Hematopoietic multipotent progenitor cell treated with erythropoietin and hydrocortisone succinate and interleukin-3 and kit ligand, for 15 days (in vitro differentiated cells): Measurements from ENCODE around the gene PALM.
A peak's percentile ranks its signal among the peaks of the same experiment; 100 is the strongest.
"Not testable (repeated sequence)": the region's sequence is repeated elsewhere in the genome, so short reads cannot be mapped to it uniquely, and the experiment has no call there.

Experiments
- DNase-seq: peaks from one replicate; pipeline ENCODE4 v3.0.0-alpha.2; 2015; ENCODE audit warnings: low spot score

PALM gene

GRCh38 chr19:708154-709143 lies at the start of gene PALM:
TSS of gene PALM (plus strand) at chr19:708935. CDS start at chr19:709147, 212 bp downstream.
- no peak for DNase-seq

- DNase-seq: no peak
Observed at GRCh38 chr19:660793-661426, 47.8 kb upstream of the PALM start.

GRCh38 chr19:661427-662196 lies 47.1 kb upstream of the PALM start:
- DNase-seq: peak; percentile 42

GRCh38 chr19:662207-662961 lies 46.4 kb upstream of the PALM start:
- peak; percentile 17 for DNase-seq

- peak; percentile 92 for DNase-seq
Observed at GRCh38 chr19:662962-663681, 45.6 kb upstream of the PALM start, which contains the start of gene RNF126. TSS of gene RNF126 (minus strand) at chr19:663214. CDS start at chr19:663121, 93 bp downstream.

GRCh38 chr19:663682-664117 lies 45.0 kb upstream of the PALM start:
- no peak for DNase-seq

- DNase-seq: peak; percentile 65
Observed at GRCh38 chr19:664913-665443, 43.8 kb upstream of the PALM start.

GRCh38 chr19:666985-667573 lies 41.7 kb upstream of the PALM start:
- DNase-seq: not testable (repeated sequence)

- DNase-seq: not testable (repeated sequence)
Observed at GRCh38 chr19:668675-669434, 39.9 kb upstream of the PALM start.

- DNase-seq: no peak
Observed at GRCh38 chr19:670609-671075, 38.1 kb upstream of the PALM start.

GRCh38 chr19:674282-675151 lies 34.2 kb upstream of the PALM start:
- DNase-seq: no peak

GRCh38 chr19:676007-676338 lies 32.8 kb upstream of the PALM start:
- DNase-seq: no peak

- DNase-seq: no peak
Observed at GRCh38 chr19:676339-677105, 32.2 kb upstream of the PALM start, which contains the start of gene FSTL3. TSS of gene FSTL3 (plus strand) at chr19:676392. CDS start at chr19:676424, 32 bp downstream.

GRCh38 chr19:677201-677600 lies 31.5 kb upstream of the PALM start:
- no peak for DNase-seq

GRCh38 chr19:677601-678436 lies 30.9 kb upstream of the PALM start:
- DNase-seq: no peak

- DNase-seq: no peak
Observed at GRCh38 chr19:678791-679388, 29.8 kb upstream of the PALM start.
